ENCODE results near the gene RNF125.

DNA sequence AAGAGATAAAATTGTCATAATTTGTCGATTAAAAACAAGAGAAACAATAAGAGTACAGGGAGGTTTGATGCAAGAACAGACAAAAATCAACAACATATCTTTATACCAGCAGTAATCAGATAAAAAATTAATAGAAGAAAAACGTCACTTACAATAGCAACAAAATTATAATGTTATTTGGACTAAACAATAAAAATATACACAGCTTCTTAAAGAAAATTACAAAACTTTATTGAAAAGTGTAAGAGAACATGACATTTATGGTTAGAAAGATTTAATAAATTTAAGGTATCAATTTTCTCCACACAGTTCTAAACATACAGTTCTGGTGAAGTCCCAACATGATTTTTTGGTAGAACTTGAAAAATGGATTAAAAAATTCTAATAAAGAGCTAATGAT is 85.9 kb downstream of the RNF125 start:
- TF ChIP-seq, protein P1, sequence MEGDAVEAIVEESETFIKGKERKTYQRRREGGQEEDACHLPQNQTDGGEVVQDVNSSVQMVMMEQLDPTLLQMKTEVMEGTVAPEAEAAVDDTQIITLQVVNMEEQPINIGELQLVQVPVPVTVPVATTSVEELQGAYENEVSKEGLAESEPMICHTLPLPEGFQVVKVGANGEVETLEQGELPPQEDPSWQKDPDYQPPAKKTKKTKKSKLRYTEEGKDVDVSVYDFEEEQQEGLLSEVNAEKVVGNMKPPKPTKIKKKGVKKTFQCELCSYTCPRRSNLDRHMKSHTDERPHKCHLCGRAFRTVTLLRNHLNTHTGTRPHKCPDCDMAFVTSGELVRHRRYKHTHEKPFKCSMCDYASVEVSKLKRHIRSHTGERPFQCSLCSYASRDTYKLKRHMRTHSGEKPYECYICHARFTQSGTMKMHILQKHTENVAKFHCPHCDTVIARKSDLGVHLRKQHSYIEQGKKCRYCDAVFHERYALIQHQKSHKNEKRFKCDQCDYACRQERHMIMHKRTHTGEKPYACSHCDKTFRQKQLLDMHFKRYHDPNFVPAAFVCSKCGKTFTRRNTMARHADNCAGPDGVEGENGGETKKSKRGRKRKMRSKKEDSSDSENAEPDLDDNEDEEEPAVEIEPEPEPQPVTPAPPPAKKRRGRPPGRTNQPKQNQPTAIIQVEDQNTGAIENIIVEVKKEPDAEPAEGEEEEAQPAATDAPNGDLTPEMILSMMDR (IDR thresholded peaks at IDR 0.05) = no peak
- no peak for TF ChIP-seq POLR2A (IDR thresholded peaks at IDR 0.05)

Data from right lobe of liver (tissue), 4 donors.